ENCODE measurements around the gene ABCC1. TPM values are rescaled to one million over a fixed set of nuclear protein-coding genes. Genes with fewer than 3 reads are reported as not detected.

Gene ABCC1
- total and polyA plus RNA-seq, 2 of the 8 experiments (the other 6 are each of a cell fraction or from before 2014, with no cell fraction given) = 42.6 to 66.8 TPM

DNA sequence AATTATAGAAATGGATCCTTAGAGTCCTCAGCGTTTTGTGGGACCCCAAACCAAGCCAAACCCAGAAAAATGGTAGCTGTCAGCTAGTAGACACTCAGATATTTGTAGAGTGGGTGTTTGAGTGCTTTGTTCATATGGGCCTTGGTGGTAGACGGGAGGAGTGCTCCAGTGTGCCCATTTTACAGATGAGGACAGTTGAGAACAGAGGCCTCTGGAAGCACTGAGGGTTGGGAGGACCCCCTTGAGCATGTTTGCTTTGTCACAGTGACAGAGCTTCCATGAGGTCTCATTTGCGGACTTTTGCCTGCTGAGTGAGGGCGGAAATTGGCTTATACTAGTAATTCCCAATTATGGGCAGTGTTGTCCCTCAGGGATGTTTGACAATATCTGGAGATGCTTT, 162.2 kb downstream of the ABCC1 start:
- Histone ChIP-seq H3K27ac (ENCODE audit: low read depth, low read length) (no peak overlapping the region), H3K9ac (replicated peaks in 1 of 4; ENCODE audit: extremely low read depth in 1 of 4, low read depth in 3 of 4, low read length in 3 of 4) (no peak overlapping the region), H3K23ac (ENCODE audit: insufficient read length) (no peak overlapping the region), H2BK15ac (ENCODE audit: low read length) (no peak overlapping the region), H3K79me1 (ENCODE audit: low read depth, low read length) (no peaks in the 10 kb centered on the region), H2BK12ac (ENCODE audit: low read depth, low read length) (no peak overlapping the region), H3K4me3 (ENCODE audit: extremely low read depth in 1 of 4, insufficient read depth in 2 of 4, low read depth in 3 of 4, low read length in 4 of 4) (no peak overlapping the region), H3K79me2 (ENCODE audit: control insufficient read depth in 1 of 2, insufficient read depth in 2 of 2, low read length in 2 of 2) (no peaks in the 10 kb centered on the region), H2BK20ac (ENCODE audit: low read length) (no peak overlapping the region), H3K18ac (ENCODE audit: extremely low read depth, low read length) (no peak overlapping the region), H2AFZ (ENCODE audit: low read length) (no peak overlapping the region), H4K8ac (ENCODE audit: extremely low read depth, insufficient read depth, low read length) (no peak overlapping the region), H3K4me1 (replicated peaks in 1 of 4; ENCODE audit: control insufficient read depth in 3 of 4, insufficient read depth in 4 of 4, low read length in 3 of 4) (no peaks in the 10 kb centered on the region; a peak in 1 of 7 replicates), H3K14ac (ENCODE audit: insufficient read length) (no peak overlapping the region), H3K27me3 (replicated peaks in 1 of 4; ENCODE audit: control insufficient read depth in 3 of 4, extremely low read depth in 1 of 4, insufficient read depth in 3 of 4, low read length in 3 of 4) (no peaks in the 10 kb centered on the region), H3K4me2 (ENCODE audit: insufficient read depth in 1 of 2, low read depth in 2 of 2, low read length in 2 of 2) (no peak overlapping the region), H4K5ac (ENCODE audit: insufficient read length, low read depth, low read length) (no peak overlapping the region), H4K91ac (replicated peaks; ENCODE audit: insufficient read length, low read length) (no peak overlapping the region), H3K23me2 (ENCODE audit: low read depth, low read length) (no peaks in the 10 kb centered on the region), H3K4ac (replicated peaks; ENCODE audit: insufficient read length, low read depth, low read length) (no peak overlapping the region), H3K9me3 (ENCODE audit: insufficient read depth in 2 of 2, low read depth in 1 of 2, low read length in 1 of 2) (no peaks in the 10 kb centered on the region), H4K20me1 (replicated peaks in 1 of 2; ENCODE audit: control insufficient read depth in 1 of 2, insufficient read depth in 2 of 2, low read length in 2 of 2) (peaks cover 6 to 7% of the 10 kb centered on the region in 2 experiments), H2BK5ac (ENCODE audit: low read depth, low read length) (no peak overlapping the region), H3K56ac (replicated peaks; ENCODE audit: insufficient read length, low read depth, low read length) (no peak overlapping the region), H2AK5ac (ENCODE audit: low read depth, low read length) (no peak overlapping the region), H2BK120ac (replicated peaks; ENCODE audit: low read depth, low read length) (no peak overlapping the region), H3K36me3 (ENCODE audit: control insufficient read depth in 2 of 4, insufficient read depth in 4 of 4, low read length in 3 of 4) (peaks cover 9 to 53% (median 43%) of the 10 kb centered on the region in 4 experiments)
- WGBS, 2 experiments (ENCODE audit: extremely low coverage in 1 of 2, insufficient coverage in 1 of 2, insufficient read length in 1 of 2, insufficient replicate concordance in 2 of 2, low coverage in 1 of 2, low lambda C conversion rate in 2 of 2, missing lambda C conversion rate in 1 of 2) = 82% methylated on average over 4 of the region's 4 CpGs; no CpG with 5 or more reads in 1 of the 2 experiments
- FAIRE-seq = no peak
- no peak for DNase-seq (ENCODE audit: low read depth in 1 of 2, low spot score in 2 of 2)
- POLR2A ChIA-PET (ENCODE audit: partially characterized antibody) = no interaction called here
- CTCF ChIA-PET (ENCODE audit: partially characterized antibody) = no interaction called here
- TF ChIP-seq KDM1A (IDR thresholded peaks at IDR 0.05; ENCODE audit: borderline replicate concordance, low read length) = no peak
- TF ChIP-seq EGR1 (IDR thresholded peaks at IDR 0.05; ENCODE audit: borderline replicate concordance, low read depth, low read length) = no peak
- TF ChIP-seq SIN3A (conservative IDR thresholded peaks at IDR 0.05 in 1 of 2, IDR thresholded peaks at IDR 0.05 in 1 of 2; ENCODE audit: low read depth in 1 of 2, low read length in 2 of 2) = no peak
- TF ChIP-seq BRCA1 (IDR thresholded peaks at IDR 0.05; ENCODE audit: low read depth, low read length) = no peak
- TF ChIP-seq CTBP2 (IDR thresholded peaks at IDR 0.05; ENCODE audit: borderline replicate concordance, insufficient read depth, insufficient read length, low read length) = no peak
- no peak for TF ChIP-seq RFX5 (IDR thresholded peaks at IDR 0.05; ENCODE audit: borderline replicate concordance, low read depth, low read length)
- TF ChIP-seq TAF7 (optimal IDR thresholded peaks at IDR 0.05; ENCODE audit: borderline replicate concordance, low read depth, low read length) = no peak
- TF ChIP-seq, protein P1, sequence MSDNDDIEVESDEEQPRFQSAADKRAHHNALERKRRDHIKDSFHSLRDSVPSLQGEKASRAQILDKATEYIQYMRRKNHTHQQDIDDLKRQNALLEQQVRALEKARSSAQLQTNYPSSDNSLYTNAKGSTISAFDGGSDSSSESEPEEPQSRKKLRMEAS (IDR thresholded peaks at IDR 0.05) = no peak
- TF ChIP-seq SIX5 (IDR thresholded peaks at IDR 0.05; ENCODE audit: low read depth, low read length) = no peak
- no peak for TF ChIP-seq KDM5A (IDR thresholded peaks at IDR 0.05; ENCODE audit: low read length)
- TF ChIP-seq, protein P2, sequence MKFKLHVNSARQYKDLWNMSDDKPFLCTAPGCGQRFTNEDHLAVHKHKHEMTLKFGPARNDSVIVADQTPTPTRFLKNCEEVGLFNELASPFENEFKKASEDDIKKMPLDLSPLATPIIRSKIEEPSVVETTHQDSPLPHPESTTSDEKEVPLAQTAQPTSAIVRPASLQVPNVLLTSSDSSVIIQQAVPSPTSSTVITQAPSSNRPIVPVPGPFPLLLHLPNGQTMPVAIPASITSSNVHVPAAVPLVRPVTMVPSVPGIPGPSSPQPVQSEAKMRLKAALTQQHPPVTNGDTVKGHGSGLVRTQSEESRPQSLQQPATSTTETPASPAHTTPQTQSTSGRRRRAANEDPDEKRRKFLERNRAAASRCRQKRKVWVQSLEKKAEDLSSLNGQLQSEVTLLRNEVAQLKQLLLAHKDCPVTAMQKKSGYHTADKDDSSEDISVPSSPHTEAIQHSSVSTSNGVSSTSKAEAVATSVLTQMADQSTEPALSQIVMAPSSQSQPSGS (IDR thresholded peaks at IDR 0.05; ENCODE audit: low read length) = no peak
